ENCODE data around the gene POLD4. TPM values are rescaled to one million over a fixed set of nuclear protein-coding genes. Genes with fewer than 3 reads are reported as not detected.

Gene POLD4
- total RNA-seq, 1 experiment from 2014 or later, result 44.2 TPM

GRCh38 chr11:67398661-67399563 is 45.6 kb upstream of the POLD4 start:
- CTCF ChIA-PET, result no interaction called here
- intact Hi-C loops (cut with micrococcal nuclease), result no loop called here
- Histone ChIP-seq H4K20me1 (ENCODE audit: insufficient read depth) (no peaks in the 10 kb centered on the region), H3K27me3 (ENCODE audit: insufficient read depth, low read length) (no peaks in the 10 kb centered on the region), H3K9ac (ENCODE audit: low read length) (no peak overlapping the region), H3K9me3 (ENCODE audit: control insufficient read depth in 1 of 2, insufficient read depth in 1 of 2, low read depth in 1 of 2, low read length in 2 of 2) (no peaks in the 10 kb centered on the region), H3K4me3 (replicated peaks in 1 of 2; ENCODE audit: low read depth in 1 of 2, low read length in 2 of 2) (no peak overlapping the region), H3K79me2 (ENCODE audit: insufficient read depth, low read length) (peaks cover 24% of the 10 kb centered on the region), H3K4me1 (ENCODE audit: control insufficient read depth in 1 of 2, insufficient read depth in 2 of 2, low read length in 2 of 2) (peaks cover 9 to 18% of the 10 kb centered on the region in 2 experiments), H3K36me3 (ENCODE audit: control insufficient read depth in 1 of 2, insufficient read depth in 2 of 2, low read length in 2 of 2) (peaks cover 13 to 37% of the 10 kb centered on the region in 2 experiments; a peak in 3 of 4 replicates), H3K9me2 (ENCODE audit: insufficient read depth) (no peaks in the 10 kb centered on the region), H3K4me2 (ENCODE audit: low read length) (no peak overlapping the region), H3K27ac (ENCODE audit: low read depth, low read length) (no peak overlapping the region), H2AFZ (ENCODE audit: low read depth, low read length, poor library complexity, severe bottlenecking) (no peak overlapping the region)
- RAD21 ChIA-PET (ENCODE audit: low non-redundant PET in 1 of 2, low total read pairs in 2 of 2, uncharacterized antibody in 2 of 2, unreplicated experiment in 2 of 2), result no interaction called here
- ATAC-seq, result no peak
- POLR2A ChIA-PET, result no interaction called here
- no TSS peak for BruUV-seq (replicated peaks)
- DNase-seq (ENCODE audit: low read depth, low spot score), result no peak
- TF ChIP-seq RAD21 (IDR thresholded peaks at IDR 0.05; ENCODE audit: low read depth) (no peak), EGR1 (IDR thresholded peaks at IDR 0.05; ENCODE audit: low read depth) (no peak), POLR2A (IDR thresholded peaks at IDR 0.05; ENCODE audit: borderline replicate concordance, extremely low read depth, insufficient read depth, insufficient read length) (no peak), POLR2AphosphoS5 (IDR thresholded peaks at IDR 0.05; ENCODE audit: low read depth, low read length) (0 out of 2 replicates have a peak, but pooled peaks have one; percentile 9)

- Histone ChIP-seq H3K9me3 (ENCODE audit: control insufficient read depth in 1 of 2, insufficient read depth in 1 of 2, low read depth in 1 of 2, low read length in 2 of 2) (no peaks in the 10 kb centered on the region), H3K27me3 (ENCODE audit: insufficient read depth, low read length) (no peaks in the 10 kb centered on the region), H3K4me2 (ENCODE audit: low read length) (no peak overlapping the region), H3K36me3 (ENCODE audit: control insufficient read depth in 1 of 2, insufficient read depth in 2 of 2, low read length in 2 of 2) (peaks cover 13 to 37% of the 10 kb centered on the region in 2 experiments; a peak in 3 of 4 replicates), H3K9me2 (ENCODE audit: insufficient read depth) (no peaks in the 10 kb centered on the region), H3K79me2 (ENCODE audit: insufficient read depth, low read length) (peaks cover 24% of the 10 kb centered on the region), H3K9ac (ENCODE audit: low read length) (no peak overlapping the region), H2AFZ (ENCODE audit: low read depth, low read length, poor library complexity, severe bottlenecking) (no peak overlapping the region), H3K4me1 (ENCODE audit: control insufficient read depth in 1 of 2, insufficient read depth in 2 of 2, low read length in 2 of 2) (peaks cover 9 to 18% of the 10 kb centered on the region in 2 experiments), H3K27ac (ENCODE audit: low read depth, low read length) (no peak overlapping the region), H4K20me1 (ENCODE audit: insufficient read depth) (no peaks in the 10 kb centered on the region), H3K4me3 (replicated peaks in 1 of 2; ENCODE audit: low read depth in 1 of 2, low read length in 2 of 2) (no peak overlapping the region)
- ATAC-seq, result no peak
- TF ChIP-seq RAD21 (IDR thresholded peaks at IDR 0.05; ENCODE audit: low read depth) (no peak), YY1 (IDR thresholded peaks at IDR 0.05; ENCODE audit: extremely low read depth, insufficient replicate concordance, low read depth, low read length) (no peak), EZH2 (IDR thresholded peaks at IDR 0.05) (no peak), ZBTB33 (IDR thresholded peaks at IDR 0.05; ENCODE audit: extremely low read depth, insufficient replicate concordance, low read length) (no peak), SP1 (IDR thresholded peaks at IDR 0.05; ENCODE audit: low read depth) (no peak), MAX (IDR thresholded peaks at IDR 0.05) (no peak), POLR2A (IDR thresholded peaks at IDR 0.05; ENCODE audit: borderline replicate concordance, extremely low read depth, insufficient read depth, insufficient read length) (no peak), FOSL1 (IDR thresholded peaks at IDR 0.05; ENCODE audit: low read depth) (no peak)
- CTCF ChIA-PET, result no interaction called here
- intact Hi-C loops (cut with micrococcal nuclease), result no loop called here
- DNase-seq (ENCODE audit: low read depth, low spot score), result no peak
- POLR2A ChIA-PET, result no interaction called here
- no TSS peak for BruUV-seq (replicated peaks)
- RAD21 ChIA-PET (ENCODE audit: low non-redundant PET in 1 of 2, low total read pairs in 2 of 2, uncharacterized antibody in 2 of 2, unreplicated experiment in 2 of 2), result no interaction called here
Measured at GRCh38 chr11:67397986-67398660, 44.8 kb upstream of the POLD4 start.
